HepG2 (cell line): ENCODE results near the gene CXXC5. TPM values are rescaled to one million over a fixed set of nuclear protein-coding genes. Genes with fewer than 3 reads are reported as not detected.

Source experiments
- ATF7 ChIP-seq, 2 experiments: fragments of 450-650 bp in 1 of 2; sonication (generic) in 1 of 2; formaldehyde crosslinking in 1 of 2; IDR thresholded peaks; 2 replicates each; pipeline versions ENCODE4 v1.4.0 to v1.6.1; 2016 to 2020; ENCODE audit warnings: antibody characterized with exemption in 1 of 2, mild to moderate bottlenecking in 1 of 2, missing genetic modification reagents in 1 of 2
- ETV5 ChIP-seq: IDR thresholded peaks from 2 replicates; pipeline ENCODE4 v1.6.1; 2018; ENCODE audit warnings: missing biosample characterization, missing genetic modification reagents, inconsistent platforms, borderline replicate concordance
- FOXA3 ChIP-seq: IDR thresholded peaks from 2 replicates; pipeline ENCODE4 v1.6.1; 2016; ENCODE audit warnings: missing genetic modification reagents, missing compliant biosample characterization
- FOXK1 ChIP-seq: sonication (generic); formaldehyde crosslinking; IDR thresholded peaks from 2 replicates; pipeline ENCODE4 v1.4.0; 2020; ENCODE audit warnings: low read depth, missing genetic modification reagents, borderline replicate concordance
- FOXP1 ChIP-seq, 2 experiments: fragments of 450-650 bp in 1 of 2; IDR thresholded peaks; 2 replicates each; pipeline ENCODE4 v1.6.1; 2017 to 2018; ENCODE audit warnings: antibody characterized with exemption in 1 of 2
- KLF16 ChIP-seq, 2 experiments: sonication (generic) in 1 of 2; formaldehyde crosslinking in 1 of 2; IDR thresholded peaks; 2 replicates each; pipeline versions ENCODE4 v1.6.1 to v1.8.0; 2016 to 2023; ENCODE audit warnings: missing genetic modification reagents in 2 of 2, missing compliant biosample characterization in 1 of 2
- MBD4 ChIP-seq: IDR thresholded peaks from 2 replicates; pipeline ENCODE4 v1.6.1; 2012; ENCODE audit warnings: low read length, inconsistent platforms, borderline replicate concordance
- MEIS1 ChIP-seq: sonication (generic); formaldehyde crosslinking; IDR thresholded peaks from 2 replicates; pipeline ENCODE4 v1.9.0; 2021; ENCODE audit warnings: mild to moderate bottlenecking, missing genetic modification reagents, moderate library complexity, borderline replicate concordance
- NR2F1 ChIP-seq, 2 experiments: fragments of 450-650 bp in 1 of 2; formaldehyde crosslinking in 1 of 2; IDR thresholded peaks; 2 replicates each; pipeline versions ENCODE4 v1.5.0 to v1.6.1; 2016 to 2020; ENCODE audit warnings: mild to moderate bottlenecking in 1 of 2, missing compliant biosample characterization in 1 of 2, missing genetic modification reagents in 1 of 2, moderate library complexity in 1 of 2
- TOPORS ChIP-seq: sonication (generic); formaldehyde crosslinking; IDR thresholded peaks from 2 replicates; pipeline ENCODE4 v1.8.0; 2023; ENCODE audit warnings: mild to moderate bottlenecking, missing genetic modification reagents
- ZNF235 ChIP-seq: sonication (generic); formaldehyde crosslinking; IDR thresholded peaks from 2 replicates; pipeline ENCODE4 v1.8.1; 2023; ENCODE audit warnings: mild to moderate bottlenecking, missing genetic modification reagents, borderline replicate concordance
- ZNF33B ChIP-seq: sonication (generic); formaldehyde crosslinking; IDR thresholded peaks from 2 replicates; pipeline ENCODE4 v1.5.1; 2020; ENCODE audit warnings: mild to moderate bottlenecking, missing genetic modification reagents
- ZNF501 ChIP-seq: sonication (generic); formaldehyde crosslinking; IDR thresholded peaks from 2 replicates; pipeline ENCODE4 v1.5.1; 2020; ENCODE audit warnings: mild to moderate bottlenecking, moderate library complexity, missing genetic modification reagents
- ZNF543 ChIP-seq: sonication (generic); formaldehyde crosslinking; IDR thresholded peaks from 2 replicates; pipeline ENCODE4 v1.4.0; 2020; ENCODE audit warnings: mild to moderate bottlenecking, missing genetic modification reagents
- ZNF646 ChIP-seq: sonication (generic); formaldehyde crosslinking; IDR thresholded peaks from 2 replicates; pipeline ENCODE4 v1.9.0; 2021; ENCODE audit warnings: mild to moderate bottlenecking, missing genetic modification reagents
- ZNF710 ChIP-seq: sonication (generic); formaldehyde crosslinking; IDR thresholded peaks from 2 replicates; pipeline ENCODE4 v1.5.0; 2020; ENCODE audit warnings: mild to moderate bottlenecking, missing genetic modification reagents, borderline replicate concordance
- polyA plus RNA-seq, 8 experiments: library from polyadenylated mRNA; depleted of rRNA in 3 of 8; stranded (reverse) in 7 of 8; unstranded in 1 of 8; fragments of >200 nt; fragmentation: Illumina TruSeq in 4 of 8; extraction: Trizol in 4 of 8; gene quantifications; 2 replicates each; pipeline versions ENCODE4 v1.2.1 to v1.2.3, GENCODE V29; 2011 to 2016; ENCODE audit warnings: low read depth in 4 of 8, missing spikeins in 1 of 8, mixed read lengths in 1 of 8; ENCODE audit not compliant: insufficient read depth in 1 of 8
- total RNA-seq, 5 experiments: library from RNA; depleted of rRNA; stranded (reverse); fragments of >200 nt; fragmentation: Illumina TruSeq; extraction: Trizol; gene quantifications; 2 replicates each; pipeline ENCODE4 v1.2.3, GENCODE V29; 2016; ENCODE audit warnings: low read depth in 1 of 5
- TF ChIP-seq, protein P1 (sequence below): sonication (generic); formaldehyde crosslinking; IDR thresholded peaks from 2 replicates; pipeline ENCODE4 v1.4.0; 2020; ENCODE audit warnings: missing genetic modification reagents, borderline replicate concordance

The CXXC5 gene
- total and polyA plus RNA-seq, 2 of the 13 experiments (the other 11 are each of a cell fraction or from before 2014, with no cell fraction given) = 32.3 to 33.0 TPM

- TF ChIP-seq ZNF501 = 0 out of 2 replicates have a peak, but pooled peaks have one; percentile 31
- TF ChIP-seq, protein P1, sequence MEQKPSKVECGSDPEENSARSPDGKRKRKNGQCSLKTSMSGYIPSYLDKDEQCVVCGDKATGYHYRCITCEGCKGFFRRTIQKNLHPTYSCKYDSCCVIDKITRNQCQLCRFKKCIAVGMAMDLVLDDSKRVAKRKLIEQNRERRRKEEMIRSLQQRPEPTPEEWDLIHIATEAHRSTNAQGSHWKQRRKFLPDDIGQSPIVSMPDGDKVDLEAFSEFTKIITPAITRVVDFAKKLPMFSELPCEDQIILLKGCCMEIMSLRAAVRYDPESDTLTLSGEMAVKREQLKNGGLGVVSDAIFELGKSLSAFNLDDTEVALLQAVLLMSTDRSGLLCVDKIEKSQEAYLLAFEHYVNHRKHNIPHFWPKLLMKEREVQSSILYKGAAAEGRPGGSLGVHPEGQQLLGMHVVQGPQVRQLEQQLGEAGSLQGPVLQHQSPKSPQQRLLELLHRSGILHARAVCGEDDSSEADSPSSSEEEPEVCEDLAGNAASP (CRISPR knock-in tag) = peak; percentile 64
- TF ChIP-seq ETV5 (CRISPR knock-in tag) = peak; percentile 24; the same call in 1 of the 2 replicates
- TF ChIP-seq FOXA3 = peak; percentile 45; the same call in 1 of the 2 replicates
- TF ChIP-seq NR2F1 (CRISPR knock-in tag; IDR thresholded peaks at IDR 0.05) = peak; percentile 87 to 97
- no peak for TF ChIP-seq ZNF33B
- TF ChIP-seq KLF16 (CRISPR knock-in tag; IDR thresholded peaks at IDR 0.05) = peak in 1 of 2 experiments; percentile 77; a peak in 2 of 4 replicates
- no peak for TF ChIP-seq FOXK1 (CRISPR knock-in tag)
- no peak for TF ChIP-seq MBD4
- 0 out of 2 replicates have a peak, but pooled peaks have one; percentile 46 for TF ChIP-seq ZNF646 (CRISPR knock-in tag)
- no peak for TF ChIP-seq FOXP1 (IDR thresholded peaks at IDR 0.05)
- TF ChIP-seq FOXP1 (CRISPR knock-in tag; IDR thresholded peaks at IDR 0.05) = peak; percentile 15; the same call in 1 of the 2 replicates
- TF ChIP-seq ZNF710 (CRISPR knock-in tag) = no peak
- no peak for TF ChIP-seq ZNF235 (CRISPR knock-in tag)
- TF ChIP-seq ATF7 (IDR thresholded peaks at IDR 0.05) = no peak
- peak; percentile 56; the same call in 1 of the 2 replicates for TF ChIP-seq ATF7 (CRISPR knock-in tag; IDR thresholded peaks at IDR 0.05)
- TF ChIP-seq MEIS1 (CRISPR knock-in tag) = peak; percentile 81
- TF ChIP-seq TOPORS (CRISPR knock-in tag) = peak; percentile 75; the same call in 1 of the 2 replicates
- 0 out of 2 replicates have a peak, but pooled peaks have one; percentile 53 for TF ChIP-seq ZNF543
Measured at GRCh38 chr5:139642891-139643871, 5.0 kb upstream of the CXXC5 start (continued).
